Stimulated activated CD4-positive, alpha-beta T cell treated with anti-CD3 and anti-CD28 coated beads, Interleukin-1b, Interleukin-23, amount 100 ng/mL, for 48 hours (primary cell): Measurements from ENCODE around the gene ERF.

Experiments used
- DNase-seq: peaks from one replicate; pipeline ENCODE4 v3.0.0-alpha.2; 2020

Gene ERF

GRCh38 chr19:42286349-42287016 lies 31.6 kb upstream of the ERF start:
- DNase-seq, result no peak

- no peak for DNase-seq
Observed at GRCh38 chr19:42285988-42286348, 31.0 kb upstream of the ERF start.

- DNase-seq, result no peak
Observed at GRCh38 chr19:42285541-42285941, 30.6 kb upstream of the ERF start.

- DNase-seq, result no peak
Observed at GRCh38 chr19:42284591-42285341, 29.8 kb upstream of the ERF start.

GRCh38 chr19:42284066-42284501 lies 29.2 kb upstream of the ERF start:
- peak; percentile 82 for DNase-seq

GRCh38 chr19:42283188-42284065 lies 28.5 kb upstream of the ERF start:
- peak; percentile 94 for DNase-seq

- DNase-seq, result no peak
Observed at GRCh38 chr19:42282819-42283187, 27.9 kb upstream of the ERF start.

GRCh38 chr19:42281827-42282762 lies 27.2 kb upstream of the ERF start:
- no peak for DNase-seq

- DNase-seq, result peak; percentile 36
Observed at GRCh38 chr19:42281146-42281826, 26.4 kb upstream of the ERF start.

- no peak for DNase-seq
Observed at GRCh38 chr19:42280815-42281145, 25.9 kb upstream of the ERF start.

- DNase-seq, result peak; percentile 91
Observed at GRCh38 chr19:42279902-42280814, 25.2 kb upstream of the ERF start.

GRCh38 chr19:42279155-42279901 lies 24.4 kb upstream of the ERF start:
- DNase-seq, result no peak

- no peak for DNase-seq
Observed at GRCh38 chr19:42278452-42279154, 23.7 kb upstream of the ERF start.

- DNase-seq, result no peak
Observed at GRCh38 chr19:42277821-42278451, 23.0 kb upstream of the ERF start.

- DNase-seq, result peak; percentile 39
Observed at GRCh38 chr19:42276821-42277220, 21.9 kb upstream of the ERF start.

- no peak for DNase-seq
Observed at GRCh38 chr19:42276284-42276683, 21.4 kb upstream of the ERF start.

- no peak for DNase-seq
Observed at GRCh38 chr19:42275517-42275916, 20.6 kb upstream of the ERF start.

- no peak for DNase-seq
Observed at GRCh38 chr19:42275103-42275502, 20.2 kb upstream of the ERF start.
